Stomach (tissue), 9 donors: Measurements from ENCODE around the gene ROBO2. TPM values are rescaled to one million over a fixed set of nuclear protein-coding genes. Genes with fewer than 3 reads are reported as not detected.

Source experiments
- DNase-seq, 2 donors: peaks; one replicate each; pipeline versions ENCODE4 v3.0.0 to v3.0.0-alpha.2; 2013 to 2019
- H3K27ac ChIP-seq, 5 donors: fragments of 200-600 bp in 4 of 5; sonication (generic) in 4 of 5; one replicate each; pipeline ENCODE4 v1.5.1; 2013 to 2019; ENCODE audit warnings: mild to moderate bottlenecking in 1 of 5, moderate library complexity in 1 of 5
- H3K27me3 ChIP-seq, 3 donors: fragments of 200-600 bp; sonication (generic); one replicate each; pipeline ENCODE4 v1.5.1; 2017 to 2019; ENCODE audit warnings: mixed run types in 1 of 3
- H3K36me3 ChIP-seq, 4 donors: fragments of 200-600 bp; sonication (generic); 1 replicate in 3 of 4; 2 replicates in 1 of 4; pipeline ENCODE4 v1.5.1; 2016 to 2019
- H3K4me1 ChIP-seq, 4 donors: fragments of 200-600 bp; sonication (generic); one replicate each; pipeline ENCODE4 v1.5.1; 2016 to 2019
- H3K4me3 ChIP-seq, 4 donors: fragments of 200-600 bp; sonication (generic) in 3 of 4; one replicate each; pipeline ENCODE4 v1.5.1; 2016 to 2019; ENCODE audit warnings: mild to moderate bottlenecking in 1 of 4
- H3K9me3 ChIP-seq, 4 donors: fragments of 200-600 bp; sonication (generic); one replicate each; pipeline ENCODE4 v1.5.1; 2016 to 2019
- EP300 ChIP-seq: sonication (generic); formaldehyde crosslinking; IDR thresholded peaks from one replicate; pipeline ENCODE4 v1.6.1; 2017; ENCODE audit warnings: antibody characterized with exemption
- POLR2A ChIP-seq, 4 donors: fragments of 450-650 bp; IDR thresholded peaks; one replicate each; pipeline ENCODE4 v1.6.1; 2016; ENCODE audit warnings: antibody characterized with exemption in 4 of 4, control low read depth in 2 of 4, mild to moderate bottlenecking in 1 of 4, moderate library complexity in 1 of 4
- POLR2AphosphoS5 ChIP-seq, 3 donors: sonication (generic); formaldehyde crosslinking; IDR thresholded peaks; one replicate each; pipeline ENCODE4 v1.6.1; 2016; ENCODE audit warnings: antibody characterized with exemption in 3 of 3
- WGBS, 5 donors: extraction: QIAGEN DNeasy Blood & Tissue Kit in 3 of 5; methylation state at CpG; one replicate each; pipeline versions ENCODE4 v1.1.5 to v1.1.7; 2013 to 2018; 5-methylcytosine and 5-hydroxymethylcytosine counted together
- intact Hi-C: fragments of 100-400 bp; cut with DNase I; formaldehyde crosslinking; loops from one replicate; pipeline ENCODE4 v1.15.1; 2023; ENCODE audit warnings: low total_unique reads
- polyA plus RNA-seq, 3 donors: library from polyadenylated mRNA; stranded (reverse); fragments of 200-250 nt; gene quantifications; one replicate each; pipeline ENCODE4 v1.2.3, GENCODE V29; 2013
- total RNA-seq, 5 donors: library from RNA; depleted of rRNA; stranded (reverse); fragments of >200 nt; gene quantifications; one replicate each; pipeline versions ENCODE4 v1.1.0 to v1.2.3, GENCODE V29; 2014 to 2016
- TF ChIP-seq, protein P1 (sequence below), 7 experiments: fragments of 450-650 bp in 4 of 7; fragments of 200-600 bp in 3 of 7; sonication (generic) in 3 of 7; IDR thresholded peaks; one replicate each; pipeline ENCODE4 v1.5.1; 2016 to 2019; ENCODE audit warnings: antibody characterized with exemption in 7 of 7, control low read depth in 2 of 7, mild to moderate bottlenecking in 1 of 7
- donor health status: healthy with polysubstance abuse.
- donor health status: Bipolar disorder and iron deficiency.
- donor health status: healthy.

Gene ROBO2
- total and polyA plus RNA-seq, 8 donors: 0.25 to 11.4 (median 0.45) TPM; not detected in 2

DNA sequence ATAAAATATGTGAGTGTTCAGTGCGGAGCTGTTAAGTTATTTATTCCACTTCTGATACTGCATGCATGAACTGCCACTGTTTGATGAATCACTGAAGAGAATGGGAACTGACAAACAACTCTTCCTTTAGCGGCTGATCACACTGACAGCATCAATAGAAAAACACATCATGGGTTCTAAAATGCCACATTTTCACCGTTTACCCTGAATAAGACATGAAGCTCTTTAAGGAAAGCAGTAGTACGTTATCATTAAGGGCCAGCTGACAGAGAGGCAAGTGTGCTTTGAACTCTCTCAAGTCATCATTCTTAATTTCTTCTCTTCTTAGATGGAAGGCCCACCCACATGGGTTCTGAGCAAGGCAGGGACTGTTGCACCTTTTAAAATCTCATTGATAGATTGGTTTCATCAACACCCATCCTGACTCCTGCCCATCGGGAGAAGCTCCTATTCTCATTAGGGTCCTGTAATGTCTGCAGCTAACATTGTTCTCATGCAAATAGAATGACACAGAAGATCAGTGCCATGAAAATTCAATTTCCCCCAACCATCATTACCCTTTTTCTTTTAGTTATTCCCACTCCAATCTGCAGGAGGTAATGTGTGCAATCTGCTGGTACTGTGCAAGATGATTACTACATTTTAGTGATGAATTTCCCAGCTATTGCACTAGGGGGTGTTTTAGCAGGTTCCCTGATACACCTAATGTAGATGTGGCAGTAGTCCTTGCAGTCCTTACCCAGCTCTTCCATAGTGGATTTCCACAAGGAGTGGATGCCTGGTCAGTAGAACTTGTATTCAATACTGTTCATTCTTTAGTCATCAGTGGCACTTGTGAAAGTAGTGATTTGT lies 119.1 kb downstream of the ROBO2 start:
- Histone ChIP-seq H3K9me3 (no peaks in the 10 kb centered on the region), H3K36me3 (no peaks in the 10 kb centered on the region), H3K4me1 (no peaks in the 10 kb centered on the region), H3K27me3 (no peaks in the 10 kb centered on the region), H3K4me3 (no peak overlapping the region), H3K27ac (no peak overlapping the region)
- 68 to 74% (median 69%) methylated on average over 5 of the region's 5 CpGs for WGBS, 5 donors
- TF ChIP-seq, protein P1, sequence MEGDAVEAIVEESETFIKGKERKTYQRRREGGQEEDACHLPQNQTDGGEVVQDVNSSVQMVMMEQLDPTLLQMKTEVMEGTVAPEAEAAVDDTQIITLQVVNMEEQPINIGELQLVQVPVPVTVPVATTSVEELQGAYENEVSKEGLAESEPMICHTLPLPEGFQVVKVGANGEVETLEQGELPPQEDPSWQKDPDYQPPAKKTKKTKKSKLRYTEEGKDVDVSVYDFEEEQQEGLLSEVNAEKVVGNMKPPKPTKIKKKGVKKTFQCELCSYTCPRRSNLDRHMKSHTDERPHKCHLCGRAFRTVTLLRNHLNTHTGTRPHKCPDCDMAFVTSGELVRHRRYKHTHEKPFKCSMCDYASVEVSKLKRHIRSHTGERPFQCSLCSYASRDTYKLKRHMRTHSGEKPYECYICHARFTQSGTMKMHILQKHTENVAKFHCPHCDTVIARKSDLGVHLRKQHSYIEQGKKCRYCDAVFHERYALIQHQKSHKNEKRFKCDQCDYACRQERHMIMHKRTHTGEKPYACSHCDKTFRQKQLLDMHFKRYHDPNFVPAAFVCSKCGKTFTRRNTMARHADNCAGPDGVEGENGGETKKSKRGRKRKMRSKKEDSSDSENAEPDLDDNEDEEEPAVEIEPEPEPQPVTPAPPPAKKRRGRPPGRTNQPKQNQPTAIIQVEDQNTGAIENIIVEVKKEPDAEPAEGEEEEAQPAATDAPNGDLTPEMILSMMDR (IDR thresholded peaks at IDR 0.05): no peak
- TF ChIP-seq EP300 (no peak), POLR2A (IDR thresholded peaks at IDR 0.05) (no peak), POLR2AphosphoS5 (IDR thresholded peaks at IDR 0.05) (no peak)
- no peak for DNase-seq
- intact Hi-C loops: no loop called here

DNA sequence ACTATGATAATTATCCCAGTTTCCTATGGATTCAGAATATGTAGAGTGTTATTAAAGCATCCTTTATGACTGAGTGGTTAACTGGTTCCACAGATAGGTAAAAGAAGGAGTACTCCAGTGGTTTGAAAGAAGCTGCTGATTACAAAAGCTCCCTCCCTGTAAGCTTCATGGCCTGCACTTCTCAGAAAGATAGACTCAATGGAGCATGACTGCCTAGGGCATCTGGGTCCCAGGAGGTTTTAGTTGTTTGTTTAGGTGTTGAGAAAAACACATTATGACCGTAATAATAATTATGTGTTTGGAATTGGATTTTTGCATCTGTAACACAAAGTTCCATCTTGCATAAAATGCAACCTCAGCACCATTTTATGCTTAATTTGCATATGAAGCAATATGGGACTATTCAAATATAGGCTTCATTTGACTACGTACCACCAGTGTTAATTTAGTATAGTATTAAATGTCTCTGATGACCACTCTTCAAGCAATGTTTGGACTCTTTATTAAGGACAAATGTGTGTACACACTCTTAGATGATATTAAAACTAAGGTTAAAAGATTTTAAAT lies 121.1 kb downstream of the ROBO2 start:
- no peaks in the 10 kb centered on the region for H3K27me3 ChIP-seq
- no peaks in the 10 kb centered on the region for H3K4me1 ChIP-seq
- H3K9me3 ChIP-seq: no peaks in the 10 kb centered on the region
- intact Hi-C loops: no loop called here
- H3K27ac ChIP-seq: no peak overlapping the region
- DNase-seq: no peak
- H3K4me3 ChIP-seq: no peak overlapping the region
- TF ChIP-seq POLR2AphosphoS5 (IDR thresholded peaks at IDR 0.05) (no peak), EP300 (no peak), POLR2A (IDR thresholded peaks at IDR 0.05) (no peak)
- TF ChIP-seq, protein P1 (IDR thresholded peaks at IDR 0.05): no peak
- no peaks in the 10 kb centered on the region for H3K36me3 ChIP-seq
- 82 to 93% (median 91%) methylated on average over 2 of the region's 2 CpGs for WGBS, 5 donors

DNA sequence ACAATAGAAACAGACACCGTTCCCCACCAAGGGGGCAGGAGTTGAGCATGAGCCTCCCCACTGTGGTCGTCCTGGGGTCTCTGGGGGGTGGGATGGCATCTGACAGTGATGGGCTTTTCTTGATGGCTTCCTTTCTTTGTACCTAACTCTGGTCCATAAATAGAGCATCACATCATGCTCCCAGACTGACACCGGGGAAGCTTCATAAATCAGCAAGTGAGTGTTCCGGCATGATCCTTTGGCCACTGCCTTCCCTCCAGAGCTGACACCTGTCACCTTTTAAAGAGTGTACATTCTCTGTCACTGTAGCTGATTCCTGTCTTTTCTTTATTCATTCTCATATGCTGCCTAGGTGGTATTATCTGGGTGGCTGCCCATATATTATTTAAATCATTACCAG lies 129.9 kb downstream of the ROBO2 start:
- Histone ChIP-seq H3K4me1 (no peaks in the 10 kb centered on the region), H3K27ac (no peak overlapping the region), H3K27me3 (no peaks in the 10 kb centered on the region), H3K9me3 (no peaks in the 10 kb centered on the region), H3K36me3 (no peaks in the 10 kb centered on the region), H3K4me3 (no peak overlapping the region)
- intact Hi-C loops: no loop called here
- TF ChIP-seq POLR2AphosphoS5 (IDR thresholded peaks at IDR 0.05): no peak
- no peak for TF ChIP-seq EP300
- no peak for TF ChIP-seq POLR2A (IDR thresholded peaks at IDR 0.05)
- TF ChIP-seq, protein P1 (IDR thresholded peaks at IDR 0.05): no peak
- DNase-seq: no peak
- WGBS, 5 donors: 80 to 87% (median 84%) methylated on average over 4 of the region's 4 CpGs

DNA sequence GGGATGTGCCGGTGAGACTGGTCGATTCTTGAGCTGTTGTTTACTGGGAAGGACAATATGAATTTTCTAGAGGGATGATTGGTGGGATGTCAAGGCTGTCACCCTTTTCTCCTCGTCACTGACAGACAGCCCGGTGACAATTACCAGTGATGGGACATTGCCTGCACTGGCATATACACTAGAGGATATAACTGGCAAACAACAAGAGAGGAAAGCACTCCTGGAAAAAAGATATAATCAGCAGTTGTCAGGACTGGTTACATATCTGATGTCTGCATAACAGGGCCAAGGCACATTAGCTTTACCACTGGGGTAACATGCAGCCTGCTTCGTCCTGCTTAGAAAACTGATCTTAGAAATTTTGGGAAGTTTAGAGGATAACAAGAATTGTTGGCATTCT lies 131.1 kb downstream of the ROBO2 start:
- H3K4me1 ChIP-seq: no peaks in the 10 kb centered on the region
- no peak overlapping the region for H3K4me3 ChIP-seq
- TF ChIP-seq POLR2AphosphoS5 (IDR thresholded peaks at IDR 0.05) (no peak), EP300 (no peak), POLR2A (IDR thresholded peaks at IDR 0.05) (no peak)
- TF ChIP-seq, protein P1 (IDR thresholded peaks at IDR 0.05): no peak
- H3K27me3 ChIP-seq: no peaks in the 10 kb centered on the region
- no peaks in the 10 kb centered on the region for H3K9me3 ChIP-seq
- no peak overlapping the region for H3K27ac ChIP-seq
- intact Hi-C loops: no loop called here
- no peaks in the 10 kb centered on the region for H3K36me3 ChIP-seq
- WGBS, 5 donors: 66 to 78% (median 77%) methylated on average over 5 of the region's 5 CpGs
- DNase-seq: no peak
